Lung (tissue), 12 donors: ENCODE results near the gene SLC26A11. TPM values are rescaled to one million over a fixed set of nuclear protein-coding genes. Genes with fewer than 3 reads are reported as not detected.
A peak's percentile ranks its signal among the peaks of the same experiment; 100 is the strongest.

Source experiments
- ATAC-seq: fragments of 200-7000 bp; cut with Tn5 transposase; one replicate; pipeline ENCODE4 v1.9.1; 2020; ENCODE audit warnings: moderate number of reproducible peaks; ENCODE audit not compliant: insufficient read depth, low FRiP score
- DNase-seq, 3 donors: peaks; one replicate each; pipeline ENCODE4 v3.0.0-alpha.2; 2013 to 2017
- H3K27ac ChIP-seq, 2 donors: one replicate each; pipeline ENCODE4 v1.5.1; 2013; ENCODE audit warnings: mild to moderate bottlenecking in 2 of 2, moderate library complexity in 2 of 2, control low read depth in 1 of 2, inconsistent platforms in 1 of 2, low read depth in 1 of 2, low read length in 1 of 2
- H3K27me3 ChIP-seq, 3 donors: one replicate each; pipeline ENCODE4 v1.5.1; 2013; ENCODE audit warnings: low read length in 2 of 3; ENCODE audit not compliant: control insufficient read depth in 3 of 3, insufficient read depth in 3 of 3
- H3K36me3 ChIP-seq, 4 donors: one replicate each; pipeline ENCODE4 v1.5.1; 2013; ENCODE audit warnings: low read length in 4 of 4, mild to moderate bottlenecking in 1 of 4, moderate library complexity in 1 of 4; ENCODE audit not compliant: control insufficient read depth in 4 of 4, insufficient read depth in 4 of 4
- H3K4me1 ChIP-seq, 5 donors: one replicate each; pipeline ENCODE4 v1.5.1; 2013; ENCODE audit warnings: low read length in 5 of 5, mild to moderate bottlenecking in 2 of 5, moderate library complexity in 1 of 5; ENCODE audit not compliant: control insufficient read depth in 5 of 5, insufficient read depth in 5 of 5
- H3K4me3 ChIP-seq: one replicate; pipeline ENCODE4 v1.5.1; 2013; ENCODE audit warnings: mild to moderate bottlenecking, control low read depth, moderate library complexity
- H3K9ac ChIP-seq, 2 donors: one replicate each; pipeline ENCODE4 v1.5.1; 2013; ENCODE audit warnings: low read length in 2 of 2, control low read depth in 1 of 2; ENCODE audit not compliant: insufficient read depth in 1 of 2
- H3K9me3 ChIP-seq, 4 donors: one replicate each; pipeline ENCODE4 v1.5.1; 2013; ENCODE audit warnings: low read length in 3 of 4, mild to moderate bottlenecking in 1 of 4, moderate library complexity in 1 of 4; ENCODE audit not compliant: control insufficient read depth in 4 of 4, insufficient read depth in 3 of 4
- WGBS, 2 donors: extraction: QIAGEN DNeasy Blood & Tissue Kit; methylation state at CpG; one replicate each; pipeline ENCODE4 v1.1.7; 2013; 5-methylcytosine and 5-hydroxymethylcytosine counted together
- polyA plus RNA-seq, 2 donors: library from polyadenylated mRNA; stranded (reverse); fragments of 200-250 nt; gene quantifications; one replicate each; pipeline ENCODE4 v1.2.1, GENCODE V29; 2013
- total RNA-seq, 2 donors: library from RNA; depleted of rRNA in 1 of 2; stranded (reverse); fragments of >200 nt in 1 of 2; gene quantifications; one replicate each; pipeline ENCODE4 v1.2.1, GENCODE V29; 2014 to 2021
- TF ChIP-seq, protein P1 (sequence below): IDR thresholded peaks from 2 replicates; pipeline ENCODE4 v1.5.1; 2012; ENCODE audit warnings: mild to moderate bottlenecking; ENCODE audit errors: control extremely low read depth, extremely low read depth
- donor health status: control.
- donor health status: control.
- donor health status: Bipolar disorder and iron deficiency.
- donor health status: healthy.
- donor health status: DM: yes; HTN: yes; CAD: no.

The SLC26A11 gene
- total and polyA plus RNA-seq, 4 donors = 25.0 to 37.0 (median 31.0) TPM

DNA sequence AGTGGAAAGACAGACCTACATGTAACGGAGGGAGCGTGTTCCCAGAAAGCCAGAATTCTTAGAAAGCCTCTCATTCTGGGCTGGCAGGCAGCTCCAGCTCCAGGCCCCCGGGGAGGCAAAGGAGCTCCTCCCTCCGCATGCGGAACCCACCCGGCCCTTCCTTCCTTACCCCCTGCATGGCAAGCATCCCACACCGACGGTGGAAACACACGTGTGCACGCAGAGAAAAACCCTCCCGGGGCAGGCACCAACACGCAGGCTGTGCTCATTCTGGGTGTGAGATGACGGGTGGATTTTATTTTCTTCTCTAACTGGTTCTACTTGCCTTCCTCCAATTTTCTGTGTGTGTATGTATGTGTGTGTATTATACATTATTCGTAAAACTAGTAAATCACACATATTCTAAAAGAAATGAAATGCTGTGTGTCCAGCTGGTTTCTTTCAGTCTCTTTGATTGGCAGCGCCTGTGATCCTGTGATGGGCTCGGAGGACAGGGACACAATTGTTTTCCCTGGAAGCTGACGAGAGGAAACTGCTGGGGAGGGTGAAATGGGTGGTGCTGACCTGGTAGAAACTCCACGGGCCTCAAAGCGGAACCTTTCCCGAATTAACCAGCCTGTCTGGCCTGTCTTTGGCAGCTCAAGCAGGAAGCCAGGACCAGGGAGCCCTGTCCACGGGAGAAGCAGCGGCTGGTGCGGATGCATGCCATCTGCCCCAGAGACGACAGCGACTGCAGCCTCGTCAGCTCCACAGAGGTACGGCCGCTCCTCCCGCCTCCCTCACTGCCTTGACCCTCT, 28.2 kb upstream of the SLC26A11 start:
- TF ChIP-seq, protein P1, sequence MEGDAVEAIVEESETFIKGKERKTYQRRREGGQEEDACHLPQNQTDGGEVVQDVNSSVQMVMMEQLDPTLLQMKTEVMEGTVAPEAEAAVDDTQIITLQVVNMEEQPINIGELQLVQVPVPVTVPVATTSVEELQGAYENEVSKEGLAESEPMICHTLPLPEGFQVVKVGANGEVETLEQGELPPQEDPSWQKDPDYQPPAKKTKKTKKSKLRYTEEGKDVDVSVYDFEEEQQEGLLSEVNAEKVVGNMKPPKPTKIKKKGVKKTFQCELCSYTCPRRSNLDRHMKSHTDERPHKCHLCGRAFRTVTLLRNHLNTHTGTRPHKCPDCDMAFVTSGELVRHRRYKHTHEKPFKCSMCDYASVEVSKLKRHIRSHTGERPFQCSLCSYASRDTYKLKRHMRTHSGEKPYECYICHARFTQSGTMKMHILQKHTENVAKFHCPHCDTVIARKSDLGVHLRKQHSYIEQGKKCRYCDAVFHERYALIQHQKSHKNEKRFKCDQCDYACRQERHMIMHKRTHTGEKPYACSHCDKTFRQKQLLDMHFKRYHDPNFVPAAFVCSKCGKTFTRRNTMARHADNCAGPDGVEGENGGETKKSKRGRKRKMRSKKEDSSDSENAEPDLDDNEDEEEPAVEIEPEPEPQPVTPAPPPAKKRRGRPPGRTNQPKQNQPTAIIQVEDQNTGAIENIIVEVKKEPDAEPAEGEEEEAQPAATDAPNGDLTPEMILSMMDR = no peak
- H3K27me3 ChIP-seq = no peaks in the 10 kb centered on the region
- DNase-seq (peak; percentile 42 to 53 (median 50)), ATAC-seq (no peak)
- H3K4me3 ChIP-seq = no peak overlapping the region
- peak overlapping the region in 1 of 2 donors; percentile 15 for H3K27ac ChIP-seq
- H3K9me3 ChIP-seq = no peaks in the 10 kb centered on the region
- peaks cover 0 to 10% (median 4%) of the 10 kb centered on the region in 5 donors for H3K4me1 ChIP-seq
- no peak overlapping the region for H3K9ac ChIP-seq
- no peaks in the 10 kb centered on the region for H3K36me3 ChIP-seq
- WGBS, 2 donors = 52 to 57% methylated on average over 29 of the region's 29 CpGs

DNA sequence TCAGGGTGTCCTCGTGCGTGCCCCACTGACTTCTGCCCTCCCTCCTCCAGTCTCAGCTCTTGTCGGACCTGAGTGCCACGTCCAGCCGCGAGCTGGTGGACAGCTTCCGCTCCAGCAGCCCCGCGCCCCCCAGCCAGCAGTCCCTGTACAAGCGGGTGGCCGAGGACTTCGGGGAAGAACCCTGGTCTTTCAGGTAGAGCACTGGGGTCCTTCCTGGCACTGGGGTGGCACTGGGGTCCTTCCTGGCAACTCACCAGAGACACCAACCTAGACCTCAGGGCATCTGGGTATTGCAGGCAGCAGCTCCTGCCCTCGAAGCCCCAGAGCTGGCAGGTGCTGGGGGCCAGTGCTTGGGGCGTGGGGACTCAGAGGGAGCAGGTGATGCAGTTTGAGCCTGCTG, 25.1 kb upstream of the SLC26A11 start:
- H3K9ac ChIP-seq = no peak overlapping the region
- no peaks in the 10 kb centered on the region for H3K9me3 ChIP-seq
- TF ChIP-seq, protein P1 = no peak
- H3K4me1 ChIP-seq = peaks cover 0 to 10% (median 4%) of the 10 kb centered on the region in 5 donors
- no peak overlapping the region for H3K27ac ChIP-seq
- no peak overlapping the region for H3K4me3 ChIP-seq
- no peaks in the 10 kb centered on the region for H3K27me3 ChIP-seq
- WGBS, 2 donors = 88 to 89% methylated on average over 14 of the region's 14 CpGs
- ATAC-seq = no peak
- DNase-seq = no peak
- H3K36me3 ChIP-seq = no peaks in the 10 kb centered on the region

DNA sequence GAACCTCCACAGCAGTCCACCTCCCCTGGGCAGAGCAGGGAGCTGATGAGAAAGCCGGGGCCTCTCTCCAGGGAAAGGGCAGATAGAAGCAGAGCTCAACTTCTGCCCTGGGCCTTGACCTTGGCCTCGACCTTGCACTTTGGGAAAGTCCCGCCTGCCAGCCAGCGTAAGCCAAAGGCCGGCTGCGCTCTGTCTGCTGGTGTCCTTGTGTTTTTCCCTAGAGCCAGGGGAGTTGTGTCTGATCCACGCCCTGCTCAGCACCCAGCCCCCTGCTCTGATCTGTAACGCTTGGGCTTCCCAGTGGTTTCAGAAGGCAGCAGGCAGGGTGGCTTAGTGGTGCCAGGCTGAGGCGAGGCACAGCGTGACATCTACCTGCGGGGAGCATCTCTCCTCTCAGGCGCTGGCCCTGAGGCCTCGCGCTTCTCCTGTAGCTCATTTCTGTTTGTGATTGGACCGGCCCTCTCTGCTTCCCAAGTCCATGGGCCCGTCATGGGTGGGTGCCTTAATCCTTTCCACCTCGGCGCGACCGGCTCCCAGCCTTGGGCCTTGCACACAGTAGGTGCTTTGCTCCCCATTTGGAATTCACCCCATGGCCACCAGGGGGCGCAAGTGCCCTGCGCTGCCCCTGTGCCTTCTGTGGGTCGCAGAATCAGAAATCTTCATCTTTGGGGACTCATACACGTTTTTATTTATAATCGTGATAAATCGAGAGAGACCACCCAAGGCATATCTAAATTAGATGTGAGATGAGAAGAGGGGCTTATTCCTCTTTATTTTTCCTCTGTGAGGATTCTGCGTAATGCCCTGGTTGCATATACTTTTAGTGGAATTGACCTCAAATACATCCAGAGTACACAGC, 24.3 kb upstream of the SLC26A11 start:
- H3K27me3 ChIP-seq = no peaks in the 10 kb centered on the region
- no peak for ATAC-seq
- peak in 1 of 3 donors; percentile 11 for DNase-seq
- TF ChIP-seq, protein P1 = peak; percentile 56
- H3K4me1 ChIP-seq = peaks cover 0 to 10% (median 4%) of the 10 kb centered on the region in 5 donors
- no peak overlapping the region for H3K27ac ChIP-seq
- no peaks in the 10 kb centered on the region for H3K36me3 ChIP-seq
- H3K4me3 ChIP-seq = no peak overlapping the region
- no peaks in the 10 kb centered on the region for H3K9me3 ChIP-seq
- WGBS, 2 donors = 66% methylated on average over 27 of the region's 27 CpGs
- H3K9ac ChIP-seq = no peak overlapping the region
